ENCODE data around the gene EGFR. TPM values are rescaled to one million over a fixed set of nuclear protein-coding genes. Genes with fewer than 3 reads are reported as not detected.

EGFR gene
- total RNA-seq, 1 donor from 2014 or later: not detected

GRCh38 chr7:55109404-55110167 lies 90.8 kb downstream of the EGFR start:
- Mint-ChIP-seq H3K4me1 (peaks cover 3% of the 10 kb centered on the region), H3K27ac (no peak overlapping the region), H3K36me3 (ENCODE audit: low read depth) (no peaks in the 10 kb centered on the region), H3K27me3 (peaks cover 28% of the 10 kb centered on the region), H3K9me3 (no peaks in the 10 kb centered on the region), H3K4me3 (no peak overlapping the region)
- DNase-seq: no peak
- intact Hi-C loops (cut with micrococcal nuclease): no loop called here

- H3K36me3 Mint-ChIP-seq (ENCODE audit: low read depth): no peaks in the 10 kb centered on the region
- H3K4me3 Mint-ChIP-seq: no peak overlapping the region
- no peaks in the 10 kb centered on the region for H3K9me3 Mint-ChIP-seq
- intact Hi-C loops (cut with micrococcal nuclease): no loop called here
- no peak overlapping the region for H3K27ac Mint-ChIP-seq
- peaks cover 23% of the 10 kb centered on the region for H3K27me3 Mint-ChIP-seq
- no peak for DNase-seq
- no peaks in the 10 kb centered on the region for H3K4me1 Mint-ChIP-seq
These were observed 91.6 kb downstream of the EGFR start for GRCh38 chr7:55110282-55110992.

- Mint-ChIP-seq H3K9me3 (no peaks in the 10 kb centered on the region), H3K36me3 (ENCODE audit: low read depth) (no peaks in the 10 kb centered on the region), H3K27ac (no peak overlapping the region), H3K4me1 (no peaks in the 10 kb centered on the region), H3K4me3 (no peak overlapping the region), H3K27me3 (peaks cover 23% of the 10 kb centered on the region)
- intact Hi-C loops (cut with micrococcal nuclease): no loop called here
- DNase-seq: no peak
These were observed 92.2 kb downstream of the EGFR start for GRCh38 chr7:55110993-55111361.

- Mint-ChIP-seq H3K27me3 (peaks cover 18% of the 10 kb centered on the region), H3K4me1 (no peaks in the 10 kb centered on the region), H3K27ac (no peak overlapping the region), H3K36me3 (ENCODE audit: low read depth) (no peaks in the 10 kb centered on the region), H3K4me3 (no peak overlapping the region), H3K9me3 (no peaks in the 10 kb centered on the region)
- no peak for DNase-seq
- intact Hi-C loops (cut with micrococcal nuclease): no loop called here
These were observed 93.2 kb downstream of the EGFR start for GRCh38 chr7:55112056-55112455.

GRCh38 chr7:55113760-55114540 lies 95.1 kb downstream of the EGFR start:
- H3K4me3 Mint-ChIP-seq: no peak overlapping the region
- peaks cover 10% of the 10 kb centered on the region for H3K27me3 Mint-ChIP-seq
- no peaks in the 10 kb centered on the region for H3K9me3 Mint-ChIP-seq
- intact Hi-C loops (cut with micrococcal nuclease): no loop called here
- no peaks in the 10 kb centered on the region for H3K36me3 Mint-ChIP-seq (ENCODE audit: low read depth)
- H3K4me1 Mint-ChIP-seq: no peaks in the 10 kb centered on the region
- no peak overlapping the region for H3K27ac Mint-ChIP-seq
- DNase-seq: no peak

GRCh38 chr7:55117286-55117685 lies 98.5 kb downstream of the EGFR start:
- Mint-ChIP-seq H3K36me3 (ENCODE audit: low read depth) (no peaks in the 10 kb centered on the region), H3K9me3 (no peaks in the 10 kb centered on the region), H3K27me3 (peaks cover 7% of the 10 kb centered on the region), H3K27ac (no peak overlapping the region), H3K4me1 (no peaks in the 10 kb centered on the region), H3K4me3 (no peak overlapping the region)
- DNase-seq: no peak
- intact Hi-C loops (cut with micrococcal nuclease): no loop called here

DNA sequence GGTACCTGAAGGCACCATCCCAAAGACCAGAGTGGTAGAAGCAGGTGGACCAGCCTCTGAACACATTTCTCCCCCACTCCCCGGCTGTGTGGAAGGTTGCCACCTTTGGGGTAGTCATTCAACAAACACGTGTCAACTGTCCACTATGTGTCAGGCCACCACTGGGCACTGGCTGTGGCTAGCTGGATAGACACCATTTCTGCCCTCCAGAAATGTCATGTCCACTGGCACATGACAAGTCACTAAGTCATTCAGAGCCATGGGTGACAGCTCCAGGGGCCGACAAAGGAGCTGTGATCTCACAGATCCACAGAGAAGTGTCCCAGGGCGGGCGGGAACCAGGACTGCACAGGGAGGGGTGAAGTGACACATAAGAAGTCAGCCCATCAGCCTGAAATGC lies 99.6 kb downstream of the EGFR start:
- no peaks in the 10 kb centered on the region for H3K4me1 Mint-ChIP-seq
- intact Hi-C loops (cut with micrococcal nuclease): no loop called here
- H3K36me3 Mint-ChIP-seq (ENCODE audit: low read depth): no peaks in the 10 kb centered on the region
- DNase-seq: no peak
- no peaks in the 10 kb centered on the region for H3K9me3 Mint-ChIP-seq
- H3K27me3 Mint-ChIP-seq: peaks cover 10% of the 10 kb centered on the region
- no peak overlapping the region for H3K27ac Mint-ChIP-seq
- no peak overlapping the region for H3K4me3 Mint-ChIP-seq

- no peak overlapping the region for H3K4me3 Mint-ChIP-seq
- H3K4me1 Mint-ChIP-seq: no peaks in the 10 kb centered on the region
- H3K9me3 Mint-ChIP-seq: no peaks in the 10 kb centered on the region
- no peaks in the 10 kb centered on the region for H3K36me3 Mint-ChIP-seq (ENCODE audit: low read depth)
- no peak for DNase-seq
- no peak overlapping the region for H3K27ac Mint-ChIP-seq
- H3K27me3 Mint-ChIP-seq: peaks cover 13% of the 10 kb centered on the region
- intact Hi-C loops (cut with micrococcal nuclease): no loop called here
These were observed 100.8 kb downstream of the EGFR start for GRCh38 chr7:55119571-55119970.

DNA sequence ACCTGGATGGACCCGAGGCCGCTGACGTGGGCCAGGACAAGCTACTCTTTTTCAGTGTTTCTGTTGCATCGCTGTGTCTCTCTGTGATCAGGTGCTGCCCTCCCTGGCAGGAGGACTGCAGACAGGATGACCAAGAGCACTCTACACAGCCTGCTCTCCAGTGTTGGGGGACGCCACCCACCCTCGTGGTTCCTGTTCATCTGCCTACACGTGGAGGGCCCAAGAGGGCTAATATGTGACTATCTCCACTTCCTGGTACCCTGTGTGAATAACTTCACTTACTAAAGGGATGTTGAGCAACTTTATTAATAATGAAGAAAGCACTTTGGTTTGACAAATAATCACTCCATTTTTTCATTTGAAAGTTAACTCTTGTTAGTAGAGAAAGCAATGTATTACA lies 101.3 kb downstream of the EGFR start:
- no peak for DNase-seq
- H3K36me3 Mint-ChIP-seq (ENCODE audit: low read depth): no peaks in the 10 kb centered on the region
- H3K4me1 Mint-ChIP-seq: no peaks in the 10 kb centered on the region
- no peak overlapping the region for H3K27ac Mint-ChIP-seq
- no peaks in the 10 kb centered on the region for H3K9me3 Mint-ChIP-seq
- no peak overlapping the region for H3K4me3 Mint-ChIP-seq
- intact Hi-C loops (cut with micrococcal nuclease): no loop called here
- peaks cover 16% of the 10 kb centered on the region for H3K27me3 Mint-ChIP-seq

DNA sequence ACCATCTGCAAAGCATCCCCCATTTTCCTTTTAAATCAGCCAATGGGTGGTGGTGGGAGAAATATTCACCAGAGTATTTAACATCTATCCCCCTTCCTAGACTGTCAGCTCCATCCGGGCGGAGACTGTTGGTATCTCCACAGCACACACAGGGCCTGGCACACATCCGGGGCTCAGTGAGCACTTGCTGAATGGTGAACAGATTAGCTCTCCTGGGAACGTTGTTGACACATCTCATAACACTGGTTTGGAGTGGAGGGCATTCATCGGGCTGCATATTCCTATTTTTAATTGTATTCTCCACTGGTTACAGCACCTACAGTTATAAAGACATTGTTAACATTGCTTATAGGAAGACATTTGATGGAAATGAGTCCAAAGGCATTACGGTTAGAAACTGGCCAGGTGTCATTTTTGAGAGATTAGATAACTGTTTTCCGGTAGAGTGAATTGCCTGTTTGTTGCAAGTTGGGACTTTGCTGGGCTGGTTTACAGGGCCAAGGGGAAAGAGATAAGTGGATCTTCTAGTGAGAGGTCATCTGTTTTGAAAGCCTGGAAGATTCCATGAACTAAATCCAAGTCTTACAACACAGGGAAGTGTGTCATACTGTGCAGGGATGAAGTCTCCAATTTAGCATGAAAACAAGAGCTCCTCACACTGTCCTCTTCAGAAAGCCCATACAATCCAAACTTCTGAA lies 101.8 kb downstream of the EGFR start:
- no peak overlapping the region for H3K27ac Mint-ChIP-seq
- H3K27me3 Mint-ChIP-seq: peaks cover 16% of the 10 kb centered on the region
- no peak overlapping the region for H3K4me3 Mint-ChIP-seq
- no peak for DNase-seq
- no peaks in the 10 kb centered on the region for H3K36me3 Mint-ChIP-seq (ENCODE audit: low read depth)
- no peaks in the 10 kb centered on the region for H3K4me1 Mint-ChIP-seq
- intact Hi-C loops (cut with micrococcal nuclease): no loop called here
- no peaks in the 10 kb centered on the region for H3K9me3 Mint-ChIP-seq

DNA sequence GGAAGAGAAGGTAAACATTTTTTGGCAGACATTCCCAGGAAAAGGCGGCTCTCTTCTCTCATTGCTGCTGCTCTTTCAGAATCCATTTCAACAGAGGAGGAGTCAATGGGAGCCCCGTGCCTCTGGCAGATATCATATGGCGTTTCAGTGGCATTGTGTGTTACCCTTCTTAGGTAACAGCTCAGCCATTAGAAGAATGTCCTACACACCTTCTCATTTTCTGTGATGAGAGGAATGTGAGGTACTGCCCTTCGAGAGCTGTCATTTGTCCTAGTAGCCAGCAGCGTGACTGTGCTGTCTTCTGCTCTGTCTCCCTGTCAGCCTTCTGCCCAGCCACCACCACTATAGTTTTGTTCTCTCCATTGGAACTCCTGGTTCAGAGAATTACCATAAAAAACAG lies 102.4 kb downstream of the EGFR start:
- H3K4me1 Mint-ChIP-seq: no peaks in the 10 kb centered on the region
- intact Hi-C loops (cut with micrococcal nuclease): no loop called here
- H3K27ac Mint-ChIP-seq: no peak overlapping the region
- H3K9me3 Mint-ChIP-seq: no peaks in the 10 kb centered on the region
- H3K36me3 Mint-ChIP-seq (ENCODE audit: low read depth): no peaks in the 10 kb centered on the region
- peaks cover 20% of the 10 kb centered on the region for H3K27me3 Mint-ChIP-seq
- H3K4me3 Mint-ChIP-seq: no peak overlapping the region
- no peak for DNase-seq

DNA sequence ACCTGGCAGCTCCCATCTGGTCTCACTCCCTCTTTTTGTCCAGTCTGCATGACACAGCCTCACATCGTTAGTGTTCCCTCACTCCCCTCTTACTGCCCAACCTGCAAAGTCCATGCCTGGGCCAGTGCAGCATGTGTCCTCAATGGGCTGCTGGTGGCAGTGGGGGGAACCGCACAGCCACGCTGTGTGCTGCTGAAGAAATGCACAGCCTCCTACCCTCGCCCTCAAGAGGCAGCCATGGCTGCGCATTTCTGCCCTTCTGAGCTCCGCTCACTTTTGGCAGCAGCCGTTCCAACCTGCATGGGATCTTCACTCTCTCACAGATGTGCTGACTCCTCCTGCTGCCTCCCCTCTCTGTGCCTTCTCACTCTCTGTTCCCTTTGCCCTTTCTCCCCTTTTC lies 103.4 kb downstream of the EGFR start:
- Mint-ChIP-seq H3K9me3 (no peaks in the 10 kb centered on the region), H3K4me1 (no peaks in the 10 kb centered on the region), H3K27ac (no peak overlapping the region), H3K4me3 (no peak overlapping the region), H3K27me3 (peaks cover 20% of the 10 kb centered on the region), H3K36me3 (ENCODE audit: low read depth) (no peaks in the 10 kb centered on the region)
- DNase-seq: no peak
- intact Hi-C loops (cut with micrococcal nuclease): no loop called here

DNA sequence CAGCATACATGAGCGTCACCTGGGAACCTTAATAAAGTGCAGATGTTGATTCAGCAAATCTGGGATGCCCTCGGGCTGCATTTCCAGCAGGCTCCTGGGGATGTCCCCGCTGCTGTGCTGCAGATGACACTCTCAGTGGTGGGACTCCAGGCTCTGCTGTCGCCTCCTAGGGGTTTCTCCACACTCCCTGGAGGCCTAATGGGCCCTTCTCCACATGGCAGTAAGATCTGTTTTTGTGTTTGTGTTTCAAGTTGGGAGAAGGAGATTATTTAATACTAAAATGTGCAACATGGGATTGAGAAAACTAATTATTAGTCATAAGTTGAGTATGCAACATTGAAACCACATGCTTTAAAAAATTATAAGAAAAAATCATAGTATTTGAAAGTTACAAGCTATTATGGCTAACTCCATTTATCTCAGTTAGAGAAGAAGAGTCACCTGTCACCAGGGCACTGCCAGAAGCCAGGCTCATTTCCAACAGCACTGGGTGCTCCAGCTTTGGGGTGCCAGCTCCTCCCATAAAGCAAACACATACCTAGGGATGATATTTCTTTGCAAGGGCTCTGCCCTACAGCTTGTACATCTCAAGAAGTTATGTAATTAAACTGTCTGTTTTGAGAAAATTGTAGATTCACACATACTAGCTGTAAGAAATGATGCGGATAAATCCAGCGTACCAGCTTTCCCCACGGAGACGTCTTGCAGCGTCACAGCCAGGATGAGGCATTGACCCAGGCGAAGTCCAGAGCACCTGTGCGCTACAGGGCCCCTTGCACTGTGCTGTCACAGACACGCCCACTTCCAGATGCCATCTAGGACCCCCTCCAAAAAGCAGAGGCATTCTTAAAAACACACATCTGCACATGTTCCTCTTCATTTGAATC lies 106.4 kb downstream of the EGFR start:
- intact Hi-C loops (cut with micrococcal nuclease): no loop called here
- peaks cover 21% of the 10 kb centered on the region for H3K27me3 Mint-ChIP-seq
- H3K36me3 Mint-ChIP-seq (ENCODE audit: low read depth): no peaks in the 10 kb centered on the region
- no peak overlapping the region for H3K27ac Mint-ChIP-seq
- H3K4me3 Mint-ChIP-seq: no peak overlapping the region
- no peak for DNase-seq
- no peaks in the 10 kb centered on the region for H3K9me3 Mint-ChIP-seq
- peaks cover 6% of the 10 kb centered on the region for H3K4me1 Mint-ChIP-seq

All from activated CD4-positive, alpha-beta T cell treated with anti-CD3 and anti-CD28 coated beads, Interleukin-2, amount 10 ng/mL, durations not matched to agents 24 days and 14 days (primary cell).